HG03432 (cell line): ENCODE results near the gene SLC29A2.
"Not testable (repeated sequence)": the region's sequence is repeated elsewhere in the genome, so short reads cannot be mapped to it uniquely, and the experiment has no call there.

ENCODE experiments used
- ATAC-seq: cut with Tn5 transposase; IDR thresholded peaks from one replicate; pipeline ENCODE4 v1.9.1; 2021; ENCODE audit warnings: mild to moderate bottlenecking, moderate library complexity; ENCODE audit not compliant: unreplicated experiment

Gene SLC29A2

GRCh38 chr11:66386171-66387069 is 14.9 kb upstream of the SLC29A2 start:
- no peak for ATAC-seq

- ATAC-seq = not testable (repeated sequence)
Measured at GRCh38 chr11:66384316-66384715, 12.8 kb upstream of the SLC29A2 start.

GRCh38 chr11:66380264-66380663 is 8.7 kb upstream of the SLC29A2 start:
- not testable (repeated sequence) for ATAC-seq

- ATAC-seq = not testable (repeated sequence)
Measured at GRCh38 chr11:66373690-66374287, 2.2 kb upstream of the SLC29A2 start.

- ATAC-seq = no peak
Measured at GRCh38 chr11:66373265-66373664, 1.7 kb upstream of the SLC29A2 start.

GRCh38 chr11:66369073-66369894 is 2.3 kb downstream of the SLC29A2 start:
- no peak for ATAC-seq

GRCh38 chr11:66368484-66368883 is 3.1 kb downstream of the SLC29A2 start:
- ATAC-seq = no peak

GRCh38 chr11:66367561-66368312 is 3.8 kb downstream of the SLC29A2 start:
- no peak for ATAC-seq

- no peak for ATAC-seq
Measured at GRCh38 chr11:66366844-66367477, 4.6 kb downstream of the SLC29A2 start.

- no peak for ATAC-seq
Measured at GRCh38 chr11:66365711-66366619, 5.6 kb downstream of the SLC29A2 start.

GRCh38 chr11:66365166-66365565 is 6.4 kb downstream of the SLC29A2 start:
- no peak for ATAC-seq

GRCh38 chr11:66363805-66364535 is 7.6 kb downstream of the SLC29A2 start:
- ATAC-seq = no peak

- ATAC-seq = no peak
Measured at GRCh38 chr11:66363187-66363601, 8.4 kb downstream of the SLC29A2 start.

GRCh38 chr11:66362481-66363147 is 8.9 kb downstream of the SLC29A2 start:
- ATAC-seq = no peak

- ATAC-seq = no peak
Measured at GRCh38 chr11:66361502-66361941, 10.0 kb downstream of the SLC29A2 start.

GRCh38 chr11:66360406-66361073 is 11.0 kb downstream of the SLC29A2 start:
- no peak for ATAC-seq

GRCh38 chr11:66359662-66360087 is 11.9 kb downstream of the SLC29A2 start:
- ATAC-seq = no peak
